Fibroblast of skin of abdomen (primary cell): Measurements from ENCODE around the gene DOC2A.
A peak's percentile ranks its signal among the peaks of the same experiment; 100 is the strongest.

Experiments used
- DNase-seq: peaks from one replicate; pipeline ENCODE4 v3.0.0-alpha.2; 2013

Gene DOC2A

DNA sequence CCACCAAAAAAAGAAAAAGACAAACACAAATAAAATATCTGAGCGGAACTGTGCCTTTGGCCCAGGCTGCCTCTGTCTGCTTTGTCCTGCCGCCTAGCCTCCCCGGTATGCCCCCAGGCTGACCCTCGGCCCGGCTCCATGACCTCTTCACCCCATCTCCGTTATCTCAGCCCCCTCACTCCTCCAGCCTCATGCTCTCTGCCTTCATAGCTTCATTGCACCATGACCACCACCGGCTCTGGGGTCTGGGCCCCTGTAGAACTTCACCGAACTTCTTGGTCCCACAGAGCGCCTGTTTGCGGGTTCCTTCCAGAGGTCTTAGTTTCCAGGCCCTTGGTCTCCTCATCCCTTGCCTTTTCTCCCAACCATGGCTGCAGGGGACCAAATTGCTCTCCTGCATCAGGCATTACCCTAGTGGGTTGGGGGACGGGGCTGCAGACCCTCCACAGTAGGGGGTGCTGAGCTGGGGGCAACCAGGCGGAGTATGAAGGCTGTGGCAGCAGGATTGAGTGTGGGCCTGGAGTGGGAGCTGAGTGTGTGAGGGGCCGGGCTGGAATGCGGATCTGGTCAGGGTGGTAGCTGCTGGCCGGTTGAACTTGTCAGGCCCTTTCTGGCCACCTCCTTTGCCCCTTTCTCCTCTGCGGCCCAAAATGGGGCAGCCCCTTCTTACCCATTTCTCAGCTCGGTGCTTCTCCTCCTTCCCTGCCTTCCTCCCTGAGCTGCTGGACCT, 22.3 kb downstream of the DOC2A start:
- DNase-seq: no peak

DNA sequence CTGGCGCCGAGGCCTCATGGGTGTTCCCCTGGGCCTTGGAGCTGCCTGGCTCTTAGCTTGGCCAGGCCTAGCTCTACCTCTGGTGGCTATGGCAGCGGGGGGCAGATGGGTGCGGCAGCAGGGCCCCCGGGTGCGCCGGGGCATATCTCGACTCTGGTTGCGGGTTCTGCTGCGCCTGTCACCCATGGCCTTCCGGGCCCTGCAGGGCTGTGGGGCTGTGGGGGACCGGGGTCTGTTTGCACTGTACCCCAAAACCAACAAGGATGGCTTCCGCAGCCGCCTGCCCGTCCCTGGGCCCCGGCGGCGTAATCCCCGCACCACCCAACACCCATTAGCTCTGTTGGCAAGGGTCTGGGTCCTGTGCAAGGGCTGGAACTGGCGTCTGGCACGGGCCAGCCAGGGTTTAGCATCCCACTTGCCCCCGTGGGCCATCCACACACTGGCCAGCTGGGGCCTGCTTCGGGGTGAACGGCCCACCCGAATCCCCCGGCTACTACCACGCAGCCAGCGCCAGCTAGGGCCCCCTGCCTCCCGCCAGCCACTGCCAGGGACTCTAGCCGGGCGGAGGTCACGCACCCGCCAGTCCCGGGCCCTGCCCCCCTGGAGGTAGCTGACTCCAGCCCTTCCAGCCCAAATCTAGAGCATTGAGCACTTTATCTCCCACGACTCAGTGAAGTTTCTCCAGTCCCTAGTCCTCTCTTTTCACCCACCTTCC, 23.3 kb downstream of the DOC2A start:
- DNase-seq: no peak

DNA sequence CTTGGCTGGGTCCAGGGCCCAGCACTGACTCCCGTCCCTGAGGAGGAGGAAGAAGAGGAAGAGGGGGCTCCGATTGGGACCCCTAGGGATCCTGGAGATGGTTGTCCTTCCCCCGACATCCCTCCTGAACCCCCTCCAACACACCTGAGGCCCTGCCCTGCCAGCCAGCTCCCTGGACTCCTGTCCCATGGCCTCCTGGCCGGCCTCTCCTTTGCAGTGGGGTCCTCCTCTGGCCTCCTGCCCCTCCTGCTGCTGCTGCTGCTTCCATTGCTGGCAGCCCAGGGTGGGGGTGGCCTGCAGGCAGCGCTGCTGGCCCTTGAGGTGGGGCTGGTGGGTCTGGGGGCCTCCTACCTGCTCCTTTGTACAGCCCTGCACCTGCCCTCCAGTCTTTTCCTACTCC, 23.9 kb downstream of the DOC2A start:
- no peak for DNase-seq

DNA sequence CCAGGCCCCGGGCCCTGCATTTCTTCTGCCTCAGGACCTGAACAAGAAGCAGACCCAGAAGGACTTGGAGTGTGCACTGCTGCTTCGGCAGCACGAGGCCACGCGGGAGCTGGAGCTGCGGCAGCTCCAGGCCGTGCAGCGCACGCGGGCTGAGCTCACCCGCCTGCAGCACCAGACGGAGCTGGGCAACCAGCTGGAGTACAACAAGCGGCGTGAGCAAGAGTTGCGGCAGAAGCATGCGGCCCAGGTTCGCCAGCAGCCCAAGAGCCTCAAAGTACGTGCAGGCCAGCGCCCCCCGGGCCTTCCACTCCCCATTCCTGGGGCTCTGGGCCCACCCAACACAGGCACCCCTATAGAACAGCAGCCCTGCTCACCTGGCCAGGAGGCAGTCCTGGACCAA, 24.6 kb downstream of the DOC2A start:
- DNase-seq: no peak

DNA sequence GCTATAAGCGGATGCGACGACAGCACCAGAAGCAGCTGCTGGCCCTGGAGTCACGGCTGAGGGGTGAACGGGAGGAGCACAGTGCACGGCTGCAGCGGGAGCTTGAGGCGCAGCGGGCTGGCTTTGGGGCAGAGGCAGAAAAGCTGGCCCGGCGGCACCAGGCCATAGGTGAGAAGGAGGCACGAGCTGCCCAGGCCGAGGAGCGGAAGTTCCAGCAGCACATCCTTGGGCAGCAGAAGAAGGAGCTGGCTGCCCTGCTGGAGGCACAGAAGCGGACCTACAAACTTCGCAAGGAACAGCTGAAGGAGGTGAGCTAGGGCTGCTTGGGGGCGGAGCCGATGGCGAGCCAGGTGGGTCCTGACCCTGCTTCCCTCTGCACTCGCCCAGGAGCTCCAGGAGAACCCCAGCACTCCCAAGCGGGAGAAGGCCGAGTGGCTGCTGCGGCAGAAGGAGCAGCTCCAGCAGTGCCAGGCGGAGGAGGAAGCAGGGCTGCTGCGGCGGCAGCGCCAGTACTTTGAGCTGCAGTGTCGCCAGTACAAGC, 25.5 kb downstream of the DOC2A start:
- DNase-seq: no peak

DNA sequence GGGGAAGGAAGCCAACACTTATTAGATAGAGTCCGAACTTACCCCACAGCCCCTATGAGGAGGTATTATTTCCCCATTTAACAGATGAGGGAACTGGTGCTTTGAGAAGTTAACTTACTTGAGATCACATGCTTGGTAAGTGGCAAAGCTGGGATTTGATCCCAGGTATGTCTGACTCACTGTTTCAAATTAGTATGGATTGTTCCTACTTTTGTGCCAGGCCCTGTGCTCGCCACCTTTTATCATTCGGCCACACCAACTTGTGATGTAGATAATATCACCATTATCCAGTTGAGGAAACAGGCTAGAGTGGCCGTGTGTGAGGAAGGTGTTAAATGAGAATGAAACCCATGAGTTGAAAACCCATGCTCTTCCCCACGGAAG, 26.1 kb downstream of the DOC2A start:
- DNase-seq: no peak

DNA sequence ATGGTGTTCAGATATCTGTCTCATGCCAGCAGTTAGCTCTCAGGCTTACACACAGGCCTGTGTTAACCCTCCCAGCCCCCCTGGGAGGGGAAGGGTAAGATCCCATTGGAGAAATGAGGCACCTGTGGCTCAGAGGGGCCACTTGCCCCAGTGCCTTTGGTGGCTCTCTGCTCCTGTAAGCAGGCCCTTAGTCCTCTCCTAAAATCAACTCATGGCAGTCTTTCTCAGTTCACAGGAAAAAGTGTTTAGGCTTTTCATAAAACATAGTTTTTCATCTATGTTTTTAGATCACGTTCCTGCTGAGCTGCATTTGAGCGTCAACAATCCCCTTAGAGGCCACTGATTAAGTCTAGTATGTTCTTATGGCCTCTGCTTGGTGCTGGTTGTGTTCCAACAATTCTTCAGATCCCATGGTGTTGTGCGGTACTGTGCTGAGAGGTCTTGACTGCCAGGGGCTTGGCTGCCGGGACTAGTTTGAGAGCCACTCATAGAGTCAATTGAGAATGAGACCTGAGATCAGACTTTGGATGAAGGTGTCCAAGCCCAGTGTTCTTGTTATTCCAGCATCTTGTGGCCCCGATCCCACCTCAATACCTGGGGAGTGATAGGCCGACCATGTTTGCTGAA, 26.6 kb downstream of the DOC2A start:
- DNase-seq: no peak

DNA sequence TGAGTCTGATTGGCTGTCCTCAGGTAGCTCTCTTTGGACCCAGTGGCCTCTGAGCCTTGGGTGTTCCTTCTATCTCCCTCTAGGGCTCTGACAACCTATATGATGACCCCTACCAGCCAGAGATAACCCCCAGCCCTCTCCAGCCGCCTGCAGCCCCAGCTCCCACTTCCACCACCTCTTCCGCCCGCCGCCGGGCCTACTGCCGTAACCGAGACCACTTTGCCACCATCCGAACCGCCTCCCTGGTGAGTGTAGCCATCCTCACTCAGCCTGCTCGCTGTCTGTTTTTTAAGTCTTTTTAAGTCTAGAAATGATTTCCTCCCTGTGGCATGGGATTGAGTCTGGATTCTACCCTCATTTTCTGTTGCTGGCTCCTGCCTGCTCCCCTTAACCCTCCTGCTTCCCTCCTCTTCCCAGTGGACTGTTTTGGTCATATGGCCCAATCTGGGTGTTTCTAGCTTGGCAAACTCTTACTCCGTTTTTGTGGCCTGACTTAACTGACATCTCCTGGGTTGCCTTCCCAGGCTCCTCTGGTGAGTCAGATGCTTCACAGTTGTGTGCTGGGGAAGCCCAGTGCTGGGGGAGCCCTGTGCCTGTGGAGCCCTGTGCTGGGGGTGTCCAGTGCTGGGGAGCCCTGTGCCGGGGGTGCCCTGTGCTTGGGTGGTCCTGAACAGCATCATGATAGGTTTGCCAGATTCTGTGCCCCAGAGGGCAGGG, 27.2 kb downstream of the DOC2A start:
- DNase-seq: no peak

DNA sequence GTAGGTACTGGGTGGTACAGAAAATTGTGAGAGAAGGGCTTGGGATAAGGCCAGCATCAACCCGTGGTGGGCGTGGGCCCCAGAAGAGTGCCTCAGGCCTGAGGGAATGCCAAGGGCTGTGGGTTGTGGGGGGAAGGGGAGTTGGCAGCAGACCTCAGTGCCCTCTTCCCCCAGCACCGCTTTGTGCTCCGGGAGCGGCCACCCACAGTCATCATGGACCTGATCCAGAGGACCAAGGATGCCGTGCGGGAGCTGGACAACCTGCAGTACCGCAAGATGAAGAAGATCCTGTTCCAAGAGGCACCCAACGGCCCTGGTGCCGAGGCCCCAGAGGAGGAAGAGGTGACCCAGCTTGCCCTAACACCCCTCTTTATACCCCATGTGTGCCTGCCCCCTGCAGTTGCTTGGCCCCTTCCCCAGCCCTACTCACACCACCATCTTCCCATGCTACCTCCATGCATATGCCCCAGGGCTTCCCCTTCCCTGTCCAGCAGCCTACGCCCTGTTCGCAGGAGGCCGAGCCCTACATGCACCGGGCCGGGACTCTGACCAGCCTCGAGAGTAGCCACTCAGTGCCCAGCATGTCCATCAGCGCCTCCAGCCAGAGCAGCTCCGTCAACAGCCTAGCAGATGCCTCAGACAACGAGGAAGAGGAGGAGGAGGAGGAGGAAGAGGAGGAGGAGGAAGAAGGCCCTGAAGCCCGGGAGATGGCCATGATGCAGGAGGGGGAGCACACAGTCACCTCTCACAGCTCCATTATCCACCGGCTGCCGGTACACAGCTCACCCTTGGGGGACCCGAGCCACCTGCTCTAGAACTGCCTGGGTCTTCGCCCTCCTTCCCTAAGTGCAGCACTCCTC, 28.0 kb downstream of the DOC2A start:
- no peak for DNase-seq

DNA sequence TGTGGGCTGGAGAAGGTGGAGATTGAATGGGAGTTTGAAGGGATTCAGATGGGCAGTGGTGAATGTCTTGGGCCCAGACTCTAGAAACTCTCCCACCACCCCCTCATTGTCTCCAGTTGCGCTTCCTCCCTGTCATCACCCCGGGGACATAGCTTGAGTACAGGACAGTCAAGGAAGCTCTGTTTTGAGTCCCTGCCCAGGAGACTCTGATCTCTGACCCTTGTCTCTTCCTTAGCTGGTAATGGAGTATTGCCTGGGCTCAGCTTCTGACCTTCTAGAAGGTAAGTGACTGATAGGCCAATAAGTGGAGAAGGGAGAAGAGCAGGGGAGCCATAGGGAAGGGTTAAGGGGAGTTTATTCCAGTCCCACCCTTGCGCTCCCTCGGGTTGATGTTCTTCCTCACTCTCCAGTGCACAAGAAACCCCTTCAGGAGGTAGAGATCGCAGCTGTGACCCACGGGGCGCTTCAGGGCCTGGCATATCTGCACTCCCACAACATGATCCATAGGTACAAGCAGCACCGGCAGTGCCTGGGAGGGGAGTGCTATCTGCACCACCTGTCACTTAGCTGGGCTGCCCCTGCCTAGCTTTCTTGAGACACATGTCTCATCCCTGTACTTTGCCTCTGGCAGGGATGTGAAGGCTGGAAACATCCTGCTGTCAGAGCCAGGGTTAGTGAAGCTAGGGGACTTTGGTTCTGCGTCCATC, 32.1 kb downstream of the DOC2A start:
- DNase-seq: no peak

DNA sequence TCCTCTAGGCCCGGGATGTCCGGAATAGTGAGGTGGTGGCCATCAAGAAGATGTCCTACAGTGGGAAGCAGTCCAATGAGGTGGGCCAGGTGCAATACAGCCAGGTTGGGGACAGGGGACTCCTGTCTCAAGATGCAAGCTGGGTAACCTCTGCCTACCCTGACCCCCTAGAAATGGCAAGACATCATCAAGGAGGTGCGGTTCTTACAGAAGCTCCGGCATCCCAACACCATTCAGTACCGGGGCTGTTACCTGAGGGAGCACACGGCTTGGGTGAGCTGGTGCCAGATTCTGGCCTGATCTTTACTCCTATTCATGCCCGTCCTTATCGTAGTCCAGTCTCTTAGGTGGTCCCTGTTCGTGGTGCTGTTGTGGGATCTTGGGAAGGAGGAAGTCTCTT, 32.7 kb downstream of the DOC2A start:
- no peak for DNase-seq

DNA sequence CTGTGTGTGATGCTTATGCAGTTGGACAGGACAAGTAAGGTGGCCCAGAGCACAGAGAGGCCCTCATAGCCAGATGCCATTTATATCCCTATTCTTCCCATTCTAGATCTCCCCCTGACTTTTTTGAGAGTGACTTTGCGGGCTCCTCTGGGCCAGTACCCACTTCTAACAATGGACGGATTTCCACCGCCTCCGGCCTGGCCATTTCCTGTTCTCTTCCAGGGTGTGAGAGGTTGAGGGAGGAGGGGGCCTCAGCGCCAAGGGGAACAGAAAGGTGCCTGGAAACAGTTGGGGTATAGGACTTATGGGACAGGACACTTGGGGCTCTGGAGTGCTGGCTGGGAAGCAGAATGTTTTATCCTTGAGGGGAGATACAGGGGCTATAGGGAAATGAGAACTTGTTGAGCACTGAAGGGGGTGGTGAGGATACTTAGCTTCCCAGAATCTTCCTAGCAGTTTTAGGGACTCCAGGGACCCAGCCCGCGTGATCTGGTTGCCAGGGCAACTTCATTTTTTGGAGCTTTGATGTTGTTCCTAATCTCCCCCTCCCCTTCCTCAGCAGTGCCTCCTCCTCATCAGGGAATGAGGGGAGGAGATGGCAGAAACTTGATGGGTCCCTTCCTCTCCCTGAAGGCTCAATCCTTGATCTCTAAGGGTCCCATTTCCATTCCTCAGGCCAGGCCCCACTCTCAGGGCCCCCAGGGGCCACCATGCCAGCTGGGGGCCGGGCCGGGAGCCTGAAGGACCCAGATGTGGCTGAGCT, 33.6 kb downstream of the DOC2A start:
- no peak for DNase-seq

DNA sequence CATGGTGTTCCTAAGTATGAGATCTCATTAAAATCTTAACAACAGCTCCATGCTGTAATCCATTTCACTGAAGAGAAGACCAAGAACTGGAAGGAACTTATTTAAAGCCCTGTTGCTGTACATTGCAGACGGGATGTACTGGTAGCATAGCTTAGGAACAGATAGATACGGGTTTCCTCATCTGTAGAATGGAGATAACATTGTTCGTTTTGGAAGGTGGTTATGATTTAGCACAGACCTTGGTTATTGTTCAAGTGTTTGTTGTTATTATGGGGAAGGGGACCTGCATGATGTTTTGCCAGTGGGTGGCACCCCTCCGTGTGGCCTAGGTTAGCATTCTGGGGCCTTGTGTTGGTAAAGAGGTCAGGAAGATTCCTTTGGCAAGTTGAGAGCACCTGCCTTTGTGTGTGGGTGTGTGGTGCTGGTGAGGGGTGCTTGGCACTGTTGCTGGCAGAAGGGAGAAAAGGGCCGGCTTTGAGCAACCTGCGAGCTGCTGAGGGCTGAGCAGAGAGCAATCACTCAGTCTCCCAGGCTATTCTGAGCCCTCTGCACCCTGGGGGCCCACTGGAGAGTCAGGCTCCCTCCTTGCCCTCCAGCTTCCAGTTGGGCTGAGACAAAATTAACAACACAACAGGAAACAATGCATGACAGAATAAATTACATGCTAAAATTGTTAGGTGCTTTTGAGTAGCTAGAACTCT, 34.9 kb downstream of the DOC2A start:
- no peak for DNase-seq

DNA sequence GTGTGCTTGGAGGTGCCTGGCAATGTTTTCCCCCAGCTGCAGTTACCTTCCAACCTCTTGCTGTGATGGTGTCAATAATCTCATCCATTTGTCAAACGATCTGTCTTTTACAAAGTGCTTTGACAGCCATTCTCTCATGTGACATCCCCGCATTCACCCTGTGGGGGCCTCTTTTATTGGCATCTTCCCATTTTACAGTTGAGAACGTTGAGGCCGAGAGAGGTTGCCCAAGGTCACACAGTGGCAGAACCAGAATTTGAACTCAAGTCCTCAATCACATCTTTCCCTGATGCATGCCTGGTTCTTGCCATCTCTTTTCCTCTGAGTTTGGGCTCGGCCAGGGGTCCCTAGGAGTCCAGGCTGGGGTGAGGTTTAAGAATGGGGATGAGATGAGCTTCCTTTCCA, 35.7 kb downstream of the DOC2A start:
- no peak for DNase-seq

DNA sequence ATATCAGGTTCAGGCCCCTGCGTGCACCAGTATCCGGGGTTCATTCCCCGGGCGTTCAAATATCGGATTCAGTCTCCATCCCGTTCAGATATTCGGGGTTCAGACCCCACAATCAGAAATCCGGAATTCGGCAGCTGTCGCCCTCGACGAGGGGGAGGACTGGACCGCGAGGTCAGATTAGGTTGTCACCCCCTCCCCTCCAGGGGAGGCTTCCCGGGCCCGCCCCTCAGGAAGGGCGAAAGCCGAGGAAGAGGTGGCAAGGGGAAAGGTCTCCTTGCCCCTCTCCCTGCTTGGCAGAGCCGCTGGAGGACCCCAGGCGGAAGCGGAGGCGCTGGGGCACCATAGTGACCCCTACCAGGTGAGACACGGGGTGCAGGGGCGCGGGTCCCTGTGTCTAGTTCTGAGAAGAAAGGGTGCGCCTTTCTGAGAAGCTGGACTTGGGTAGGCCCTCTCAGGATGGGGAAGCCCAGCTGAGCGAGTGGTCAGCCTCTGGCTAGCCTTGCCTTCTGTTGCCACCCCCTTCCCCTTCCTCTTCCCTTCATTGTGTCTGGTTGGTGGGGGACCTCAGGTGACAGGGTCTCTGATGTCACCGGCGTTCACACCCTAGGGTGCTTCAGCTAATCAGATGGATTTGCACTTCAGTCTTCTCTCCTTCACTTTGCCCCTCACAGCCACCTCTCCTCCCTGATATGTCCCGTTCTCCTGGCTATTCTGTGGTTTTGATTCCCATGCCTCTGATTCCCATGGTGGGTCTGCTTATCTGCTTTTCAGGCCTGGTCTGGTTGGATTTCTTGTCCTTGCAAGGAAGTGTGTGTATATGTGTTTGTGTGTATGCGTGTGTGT, 36.3 kb downstream of the DOC2A start:
- no peak for DNase-seq

DNA sequence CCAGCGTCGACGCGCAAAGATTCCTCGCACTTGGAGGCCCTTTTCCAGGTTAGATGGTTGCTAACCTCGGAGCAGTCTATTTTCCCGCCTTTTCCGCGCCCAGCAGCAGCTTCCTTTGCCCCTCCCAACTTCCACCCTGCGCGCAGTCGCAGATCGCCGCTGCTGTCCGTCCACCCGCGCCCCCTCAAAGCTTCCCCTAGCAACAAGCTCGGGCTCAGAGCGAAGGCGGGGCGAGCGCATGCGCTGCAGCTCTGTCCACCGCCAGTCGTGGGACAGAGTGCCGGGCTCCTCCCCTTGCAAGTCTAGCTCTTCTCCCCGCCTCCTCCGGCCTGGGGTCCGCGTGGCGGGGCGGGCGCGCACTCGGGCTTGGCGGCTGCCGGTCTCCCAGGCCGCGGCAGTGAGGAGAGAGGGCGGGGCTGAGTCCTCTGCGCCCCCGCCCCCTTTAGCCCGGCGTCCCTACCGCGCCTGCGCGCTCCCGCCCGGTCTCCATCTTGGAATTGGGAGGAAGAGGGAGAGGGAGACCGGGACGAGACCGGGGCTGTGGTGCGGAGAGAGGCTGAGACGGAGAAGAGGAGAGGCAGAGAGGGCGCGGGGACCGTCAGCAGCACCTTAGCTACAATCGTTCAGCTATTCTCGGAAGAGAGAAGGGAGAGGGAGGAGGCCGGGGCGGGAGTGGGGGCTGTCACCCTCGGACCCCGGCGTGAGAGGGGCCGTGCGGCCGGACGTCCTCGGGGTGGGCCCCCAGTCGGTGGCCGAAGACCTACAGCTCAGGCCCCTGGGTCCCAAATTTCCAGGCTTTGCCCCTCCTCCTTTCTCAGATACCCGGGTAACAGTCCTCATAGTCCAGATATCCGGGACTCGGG, 37.2 kb downstream of the DOC2A start, which contains the start of gene TAOK2:
TAOK2 (plus strand) TSS at position 485 of the 863 bp plus-strand sequence. CDS start 3,905 bp downstream, outside the sequence.
- peak; percentile 99 for DNase-seq

DNA sequence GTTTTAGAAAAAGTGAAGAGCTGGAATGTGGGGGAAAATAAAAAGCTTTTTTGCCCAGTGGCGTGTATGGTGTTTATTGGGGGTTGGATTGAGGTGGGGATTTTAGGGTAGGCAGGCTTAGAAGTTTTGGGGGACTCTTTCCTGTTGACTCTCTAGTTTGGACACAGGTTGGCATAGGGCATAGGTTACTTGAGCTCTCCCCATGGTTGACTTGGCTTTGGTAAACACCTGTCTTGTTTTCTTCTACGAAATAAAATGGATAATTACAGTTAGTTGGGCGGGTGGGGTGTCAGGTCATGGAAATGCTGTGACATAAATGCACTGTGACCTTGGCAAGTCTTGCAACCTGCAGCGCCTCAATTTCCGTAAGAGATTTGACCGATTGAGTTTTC, 37.8 kb downstream of the DOC2A start:
- no peak for DNase-seq

DNA sequence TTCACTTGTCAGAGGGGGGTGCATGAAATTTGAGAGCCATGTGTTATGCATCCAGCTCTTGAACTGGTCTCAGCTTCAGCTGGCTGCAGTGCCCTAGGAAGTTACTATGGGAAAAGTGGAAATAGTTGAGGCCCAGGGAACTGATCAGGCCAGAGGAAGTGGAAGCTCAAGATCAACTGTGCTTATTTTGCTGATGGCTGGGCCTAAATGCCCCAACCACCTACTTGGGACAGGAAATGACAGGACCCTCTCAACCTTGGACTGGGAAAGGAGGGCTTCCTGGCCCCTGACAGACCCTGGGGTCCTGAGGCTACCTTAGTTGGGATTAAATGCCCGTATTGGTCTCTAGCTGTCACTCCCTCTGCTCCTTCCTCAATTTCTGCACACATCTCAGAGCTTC, 38.3 kb downstream of the DOC2A start:
- DNase-seq: no peak
